NT2/D1 (cell line): Measurements from ENCODE around the gene UMAD1.

Source experiments
- SUZ12 ChIP-seq: IDR thresholded peaks from 2 replicates; pipeline ENCODE4 v1.6.1; 2011; ENCODE audit not compliant: insufficient read length, insufficient read depth; ENCODE audit errors: extremely low read depth
- YY1 ChIP-seq: IDR thresholded peaks from 2 replicates; pipeline ENCODE4 v1.6.1; 2011; ENCODE audit not compliant: insufficient read length, insufficient read depth
- ZNF274 ChIP-seq: IDR thresholded peaks from 2 replicates; pipeline ENCODE4 v1.6.1; 2011; ENCODE audit warnings: mild to moderate bottlenecking, low read depth, low read length

DNA sequence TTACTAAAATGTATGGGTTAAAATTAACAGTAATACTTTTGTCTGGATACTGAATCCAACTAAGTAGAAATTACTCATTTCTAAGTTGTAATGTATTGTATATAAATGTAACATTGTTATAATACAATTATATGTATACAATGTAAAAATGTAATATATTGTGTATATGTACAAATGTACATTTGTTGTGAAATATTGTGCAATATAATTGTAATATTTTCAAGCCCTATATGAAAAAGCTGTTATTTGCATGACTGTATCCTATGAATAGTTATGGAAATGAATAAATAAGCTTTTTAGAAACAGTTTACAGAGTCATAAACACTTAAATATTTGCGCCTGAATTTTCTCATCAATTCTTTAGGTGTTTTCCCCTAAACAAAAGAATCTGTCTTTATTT lies 20.3 kb upstream of the UMAD1 start:
- no peak for TF ChIP-seq ZNF274
- no peak for TF ChIP-seq YY1
- TF ChIP-seq SUZ12: no peak
